ENCODE measurements around the gene TBL1X. TPM values are rescaled to one million over a fixed set of nuclear protein-coding genes. Genes with fewer than 3 reads are reported as not detected.

Gene TBL1X
- total RNA-seq, 1 experiment from 2014 or later = 14.6 TPM

DNA sequence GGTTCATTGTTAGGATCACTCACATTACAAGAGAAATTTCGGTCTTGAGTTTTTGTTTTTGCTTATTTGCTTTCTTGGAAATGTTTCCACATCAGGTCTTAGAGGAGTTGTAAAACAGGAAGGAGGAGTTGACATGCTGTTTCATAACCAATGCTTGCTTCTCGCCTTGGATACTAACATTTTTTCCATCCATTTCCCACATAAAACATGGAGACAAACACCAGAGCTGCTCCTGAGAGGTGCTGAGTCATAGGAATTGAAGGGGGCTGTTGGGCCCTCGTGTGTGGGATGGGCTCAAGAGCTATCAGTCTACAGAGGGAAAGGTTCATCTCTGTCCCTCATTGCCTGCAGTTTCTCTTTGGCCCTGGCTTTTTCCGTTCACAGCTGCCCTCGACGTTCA is 29.9 kb downstream of the TBL1X start:
- BruUV-seq (replicated peaks) = no TSS peak
- intact Hi-C loops (cut with micrococcal nuclease; ENCODE audit: unreplicated experiment) (no loop called here), in situ Hi-C loops (cut with HindIII; ENCODE audit: low pct_unique_long_range_greater_than_20kb, low sequenced_read_pairs) (no loop called here)
- no peak for TF ChIP-seq CTCF (IDR thresholded peaks at IDR 0.05)
- no peak for TF ChIP-seq POLR2AphosphoS5 (IDR thresholded peaks at IDR 0.05; ENCODE audit: low read depth, low read length)
- TF ChIP-seq TCF7L2 (IDR thresholded peaks at IDR 0.05; ENCODE audit: low read depth, low read length) = no peak
- TF ChIP-seq, protein P1, sequence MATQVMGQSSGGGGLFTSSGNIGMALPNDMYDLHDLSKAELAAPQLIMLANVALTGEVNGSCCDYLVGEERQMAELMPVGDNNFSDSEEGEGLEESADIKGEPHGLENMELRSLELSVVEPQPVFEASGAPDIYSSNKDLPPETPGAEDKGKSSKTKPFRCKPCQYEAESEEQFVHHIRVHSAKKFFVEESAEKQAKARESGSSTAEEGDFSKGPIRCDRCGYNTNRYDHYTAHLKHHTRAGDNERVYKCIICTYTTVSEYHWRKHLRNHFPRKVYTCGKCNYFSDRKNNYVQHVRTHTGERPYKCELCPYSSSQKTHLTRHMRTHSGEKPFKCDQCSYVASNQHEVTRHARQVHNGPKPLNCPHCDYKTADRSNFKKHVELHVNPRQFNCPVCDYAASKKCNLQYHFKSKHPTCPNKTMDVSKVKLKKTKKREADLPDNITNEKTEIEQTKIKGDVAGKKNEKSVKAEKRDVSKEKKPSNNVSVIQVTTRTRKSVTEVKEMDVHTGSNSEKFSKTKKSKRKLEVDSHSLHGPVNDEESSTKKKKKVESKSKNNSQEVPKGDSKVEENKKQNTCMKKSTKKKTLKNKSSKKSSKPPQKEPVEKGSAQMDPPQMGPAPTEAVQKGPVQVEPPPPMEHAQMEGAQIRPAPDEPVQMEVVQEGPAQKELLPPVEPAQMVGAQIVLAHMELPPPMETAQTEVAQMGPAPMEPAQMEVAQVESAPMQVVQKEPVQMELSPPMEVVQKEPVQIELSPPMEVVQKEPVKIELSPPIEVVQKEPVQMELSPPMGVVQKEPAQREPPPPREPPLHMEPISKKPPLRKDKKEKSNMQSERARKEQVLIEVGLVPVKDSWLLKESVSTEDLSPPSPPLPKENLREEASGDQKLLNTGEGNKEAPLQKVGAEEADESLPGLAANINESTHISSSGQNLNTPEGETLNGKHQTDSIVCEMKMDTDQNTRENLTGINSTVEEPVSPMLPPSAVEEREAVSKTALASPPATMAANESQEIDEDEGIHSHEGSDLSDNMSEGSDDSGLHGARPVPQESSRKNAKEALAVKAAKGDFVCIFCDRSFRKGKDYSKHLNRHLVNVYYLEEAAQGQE (IDR thresholded peaks at IDR 0.05; ENCODE audit: insufficient read depth in 1 of 2, low read depth in 2 of 2, low read length in 1 of 2) = no peak
- no peak for TF ChIP-seq SIN3A (IDR thresholded peaks at IDR 0.05; ENCODE audit: borderline replicate concordance, insufficient read depth, low read depth, low read length)
- no peaks in the 10 kb centered on the region for H3K9me3 ChIP-seq (ENCODE audit: control insufficient read depth, insufficient read depth, low read depth, low read length)
- no peak for ATAC-seq
- ChIA-PET CTCF (no interaction called here), POLR2A (no interaction called here)
- no peaks in the 10 kb centered on the region for H3K4me1 ChIP-seq (ENCODE audit: control insufficient read depth, insufficient read depth, low read length)
- DNase-seq (ENCODE audit: low read depth, low spot score) = no peak
- no peaks in the 10 kb centered on the region for H3K36me3 ChIP-seq (ENCODE audit: control insufficient read depth, insufficient read depth, low read length)
- H3K27ac ChIP-seq (ENCODE audit: low read length) = no peak overlapping the region
- no peaks in the 10 kb centered on the region for H3K27me3 ChIP-seq (ENCODE audit: control insufficient read depth, insufficient read depth, low read length)
- no peak overlapping the region for H3K4me3 ChIP-seq (ENCODE audit: low read depth in 2 of 2, low read length in 2 of 2)

DNA sequence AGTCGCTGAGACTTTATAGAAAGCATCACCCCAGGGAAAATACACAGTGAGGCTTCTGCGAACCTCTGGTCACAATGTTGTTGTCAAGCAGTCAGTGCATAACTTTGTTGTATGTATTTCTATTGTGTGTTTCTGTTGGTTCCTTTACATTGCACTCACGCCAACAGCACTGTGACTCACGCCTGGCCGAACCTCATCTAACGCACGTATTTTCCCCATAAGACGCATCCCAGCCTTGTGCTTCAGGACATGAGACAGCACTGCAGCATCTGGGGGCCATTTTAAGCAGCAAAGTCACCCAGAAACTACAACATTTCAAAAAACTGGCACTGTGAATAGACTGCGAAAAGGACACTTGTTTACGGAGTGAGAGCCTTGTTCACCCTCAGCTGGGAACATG is 30.6 kb downstream of the TBL1X start:
- BruUV-seq (replicated peaks) = no TSS peak
- no peak for DNase-seq (ENCODE audit: low read depth, low spot score)
- ChIA-PET CTCF (no interaction called here), POLR2A (interaction anchor here (0.6 kb wide), 1 partner anchor 51 kb away, joined by 5 read pairs; no protein-coding TSS in a partner anchor)
- Histone ChIP-seq H3K36me3 (ENCODE audit: control insufficient read depth, insufficient read depth, low read length) (no peaks in the 10 kb centered on the region), H3K27ac (ENCODE audit: low read length) (no peak overlapping the region), H3K9me3 (ENCODE audit: control insufficient read depth, insufficient read depth, low read depth, low read length) (no peaks in the 10 kb centered on the region), H3K4me3 (ENCODE audit: low read depth in 2 of 2, low read length in 2 of 2) (no peak overlapping the region), H3K4me1 (ENCODE audit: control insufficient read depth, insufficient read depth, low read length) (no peaks in the 10 kb centered on the region), H3K27me3 (ENCODE audit: control insufficient read depth, insufficient read depth, low read length) (no peaks in the 10 kb centered on the region)
- ATAC-seq = no peak
- intact Hi-C loops (cut with micrococcal nuclease; ENCODE audit: unreplicated experiment) = no loop called here
- TF ChIP-seq, protein P1 (IDR thresholded peaks at IDR 0.05; ENCODE audit: insufficient read depth in 1 of 2, low read depth in 2 of 2, low read length in 1 of 2) = no peak
- TF ChIP-seq TCF7L2 (IDR thresholded peaks at IDR 0.05; ENCODE audit: low read depth, low read length) (no peak), POLR2AphosphoS5 (IDR thresholded peaks at IDR 0.05; ENCODE audit: low read depth, low read length) (no peak), CTCF (IDR thresholded peaks at IDR 0.05) (no peak), SIN3A (IDR thresholded peaks at IDR 0.05; ENCODE audit: borderline replicate concordance, insufficient read depth, low read depth, low read length) (no peak)
- in situ Hi-C loops (cut with HindIII; ENCODE audit: low pct_unique_long_range_greater_than_20kb, low sequenced_read_pairs) = no loop called here
